Osteoblast (primary cell): ENCODE measurements around the gene HCFC1. TPM values are rescaled to one million over a fixed set of nuclear protein-coding genes. Genes with fewer than 3 reads are reported as not detected.

Experiments used
- DNase-seq: peaks from one replicate; pipeline ENCODE4 v3.0.0; 2011; ENCODE audit warnings: low spot score, mixed read lengths; ENCODE audit not compliant: insufficient read length; ENCODE audit errors: missing footprints
- H2AFZ ChIP-seq: 2 replicates; pipeline ENCODE4 v1.6.0; 2011; ENCODE audit warnings: mild to moderate bottlenecking, low read length
- H3K27ac ChIP-seq: 2 replicates; pipeline ENCODE4 v1.5.1; 2011; ENCODE audit warnings: mild to moderate bottlenecking, low read depth, low read length, moderate library complexity
- H3K27me3 ChIP-seq: 2 replicates; pipeline ENCODE4 v1.6.0; 2012; ENCODE audit warnings: mild to moderate bottlenecking, control low read depth, inconsistent platforms, low read length, moderate library complexity; ENCODE audit not compliant: insufficient read depth
- H3K36me3 ChIP-seq: 2 replicates; pipeline ENCODE4 v1.5.1; 2011; ENCODE audit warnings: mild to moderate bottlenecking, low read length, control low read depth, moderate library complexity; ENCODE audit not compliant: insufficient read depth
- H3K4me1 ChIP-seq: 2 replicates; pipeline ENCODE4 v1.5.1; 2011; ENCODE audit warnings: mild to moderate bottlenecking, low read length, control low read depth, moderate library complexity; ENCODE audit not compliant: insufficient read depth
- H3K4me2 ChIP-seq: 2 replicates; pipeline ENCODE4 v1.6.0; 2011; ENCODE audit warnings: mild to moderate bottlenecking, low read length; ENCODE audit not compliant: insufficient read depth
- H3K4me3 ChIP-seq: fragments of 200-600 bp; sonication (generic); 3 replicates; pipeline ENCODE4 v1.5.1; 2012; ENCODE audit warnings: mild to moderate bottlenecking, low read length, inconsistent platforms; ENCODE audit not compliant: insufficient read depth
- H3K79me2 ChIP-seq: 2 replicates; pipeline ENCODE4 v1.6.0; 2012; ENCODE audit warnings: mild to moderate bottlenecking, low read length, control low read depth, inconsistent platforms; ENCODE audit not compliant: insufficient read depth
- H3K9me3 ChIP-seq: 2 replicates; pipeline ENCODE4 v1.5.1; 2011; ENCODE audit warnings: low read depth, low read length, control low read depth
- H4K20me1 ChIP-seq: 2 replicates; pipeline ENCODE4 v1.6.0; 2012; ENCODE audit warnings: mild to moderate bottlenecking, low read length, control low read depth; ENCODE audit not compliant: insufficient read depth
- CTCF ChIP-seq: IDR thresholded peaks from 2 replicates; pipeline ENCODE4 v1.5.1; 2011; ENCODE audit warnings: mild to moderate bottlenecking, low read depth, low read length, moderate library complexity; ENCODE audit errors: extremely low read depth
- total RNA-seq: library from RNA; depleted of rRNA; stranded (reverse); fragments of >200 nt; gene quantifications from 2 replicates; pipeline ENCODE4 v1.2.3, GENCODE V29; 2012

HCFC1 gene
- total RNA-seq, 1 donor, result 24.6 TPM

DNA sequence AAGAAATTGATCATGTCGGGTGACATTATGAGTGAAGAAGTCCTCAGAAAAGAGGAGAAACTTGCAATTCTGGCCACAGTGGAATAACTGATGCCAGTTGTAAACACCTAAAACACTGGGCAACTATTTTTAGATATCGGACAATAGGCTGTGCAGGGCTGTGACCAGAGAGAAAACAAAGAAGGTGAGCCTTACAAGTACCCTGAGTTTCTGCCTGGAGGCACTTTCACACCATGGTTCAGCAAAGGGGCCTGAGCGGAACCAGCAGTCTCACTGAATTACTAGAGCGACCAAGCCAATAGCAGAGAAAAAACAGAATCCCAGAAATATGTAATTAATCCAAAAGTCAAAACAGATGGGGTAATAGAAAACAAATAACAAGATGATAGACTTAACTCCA, 36.9 kb upstream of the HCFC1 start:
- DNase-seq, result peak; percentile 35
- Histone ChIP-seq H3K9me3 (no peaks in the 10 kb centered on the region), H3K4me1 (no peaks in the 10 kb centered on the region), H3K27me3 (peaks cover 9% of the 10 kb centered on the region), H2AFZ (no peak overlapping the region), H4K20me1 (peaks cover under 1% of the 10 kb centered on the region), H3K36me3 (peaks cover 33% of the 10 kb centered on the region), H3K4me2 (no peak overlapping the region), H3K27ac (no peak overlapping the region), H3K79me2 (peaks cover 2% of the 10 kb centered on the region), H3K4me3 (no peak overlapping the region)
- no peak for TF ChIP-seq CTCF

DNA sequence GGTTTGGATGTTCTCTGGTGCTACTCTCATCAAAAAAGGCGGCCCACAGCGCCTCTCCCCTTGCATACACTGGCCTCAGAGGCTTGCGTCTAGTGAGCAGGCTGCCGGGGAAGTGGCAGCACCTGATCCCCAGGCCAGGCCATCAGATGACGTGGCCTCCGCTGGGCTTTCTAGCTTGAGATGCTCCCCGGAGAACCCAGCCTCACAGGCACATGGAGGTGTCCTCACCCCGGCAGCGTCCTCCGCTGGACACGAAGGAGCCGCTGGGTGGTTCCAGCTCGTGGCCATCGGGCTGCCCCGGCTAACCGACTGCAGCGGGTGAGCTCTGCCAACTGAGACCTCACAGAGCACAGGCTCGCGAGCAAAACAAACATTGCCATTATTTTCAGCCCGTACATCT, 35.3 kb upstream of the HCFC1 start:
- H3K79me2 ChIP-seq, result no peaks in the 10 kb centered on the region
- no peak for TF ChIP-seq CTCF
- H3K9me3 ChIP-seq, result no peaks in the 10 kb centered on the region

DNA sequence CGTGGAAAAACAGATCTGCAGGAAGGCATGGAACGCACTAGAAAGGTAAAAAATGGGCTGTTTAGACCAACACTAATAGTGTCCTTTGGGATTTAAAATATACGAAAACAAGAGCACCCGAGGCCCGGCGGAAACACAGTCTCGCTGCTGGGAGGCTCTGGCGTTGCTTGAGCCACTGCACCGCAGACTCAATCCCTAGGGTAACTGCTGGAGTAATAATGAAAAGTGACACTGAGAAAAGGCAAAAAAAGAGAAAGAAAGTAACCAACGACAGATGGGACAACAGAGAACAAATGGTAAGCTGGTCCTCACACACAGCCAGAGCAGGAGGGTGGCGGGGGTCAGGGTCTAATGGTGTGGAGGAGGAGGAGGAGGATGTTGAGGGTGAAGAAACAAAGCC, 32.7 kb upstream of the HCFC1 start:
- Histone ChIP-seq H3K4me1 (peaks cover 10% of the 10 kb centered on the region), H3K4me2 (peak overlapping the region; percentile 26), H3K36me3 (peaks cover 4% of the 10 kb centered on the region), H3K27ac (no peak overlapping the region), H3K4me3 (no peak overlapping the region), H3K9me3 (no peaks in the 10 kb centered on the region), H3K79me2 (no peaks in the 10 kb centered on the region), H4K20me1 (no peaks in the 10 kb centered on the region), H3K27me3 (peaks cover 10% of the 10 kb centered on the region), H2AFZ (no peak overlapping the region)
- TF ChIP-seq CTCF, result no peak
- DNase-seq, result peak; percentile 32

More for the DNA sequence above, 35.3 kb upstream of the HCFC1 start:
- H2AFZ ChIP-seq, result no peak overlapping the region
- H3K4me2 ChIP-seq, result no peak overlapping the region
- H3K27ac ChIP-seq, result no peak overlapping the region
- H4K20me1 ChIP-seq, result no peaks in the 10 kb centered on the region
- no peak overlapping the region for H3K4me3 ChIP-seq
- peaks cover 20% of the 10 kb centered on the region for H3K36me3 ChIP-seq
- H3K4me1 ChIP-seq, result peaks cover 7% of the 10 kb centered on the region
- peak; percentile 13 for DNase-seq
- peaks cover 10% of the 10 kb centered on the region for H3K27me3 ChIP-seq

GRCh38 chrX:154002215-154002719, 30.6 kb upstream of the HCFC1 start:
- Histone ChIP-seq H3K79me2 (no peaks in the 10 kb centered on the region), H2AFZ (peak overlapping the region; percentile 36), H3K9me3 (no peaks in the 10 kb centered on the region), H3K4me3 (no peak overlapping the region), H3K4me2 (peak overlapping the region; percentile 51), H3K27ac (peak overlapping the region; percentile 53), H3K27me3 (peaks cover 14% of the 10 kb centered on the region), H4K20me1 (no peaks in the 10 kb centered on the region), H3K36me3 (peaks cover 1% of the 10 kb centered on the region), H3K4me1 (peaks cover 10% of the 10 kb centered on the region)
- peak; percentile 93 for DNase-seq
- TF ChIP-seq CTCF, result no peak
